HepG2 (cell line): ENCODE measurements around the gene TFF1. TPM values are rescaled to one million over a fixed set of nuclear protein-coding genes. Genes with fewer than 3 reads are reported as not detected.

Experiments used
- CSRNP1 ChIP-seq: sonication (generic); formaldehyde crosslinking; IDR thresholded peaks from 2 replicates; pipeline ENCODE4 v1.8.1; 2023; ENCODE audit warnings: mild to moderate bottlenecking, missing genetic modification reagents
- DBP ChIP-seq: sonication (generic); formaldehyde crosslinking; IDR thresholded peaks from 2 replicates; pipeline ENCODE4 v1.4.0; 2020; ENCODE audit warnings: missing genetic modification reagents; ENCODE audit errors: not compliant biosample characterization
- DPF2 ChIP-seq: sonication (generic); formaldehyde crosslinking; IDR thresholded peaks from 2 replicates; pipeline ENCODE4 v1.4.0; 2020; ENCODE audit warnings: mild to moderate bottlenecking, low read depth, missing genetic modification reagents, borderline replicate concordance
- HNF4G ChIP-seq, 2 experiments: sonication (generic) in 1 of 2; formaldehyde crosslinking in 1 of 2; IDR thresholded peaks; 2 replicates each; pipeline versions ENCODE4 v1.4.0 to v1.6.1; 2011 to 2020; ENCODE audit warnings: borderline replicate concordance in 2 of 2, low read depth in 2 of 2, mild to moderate bottlenecking in 2 of 2, low read length in 1 of 2, missing genetic modification reagents in 1 of 2, moderate library complexity in 1 of 2
- HOXD1 ChIP-seq: sonication (generic); formaldehyde crosslinking; IDR thresholded peaks from 2 replicates; pipeline ENCODE4 v1.5.0; 2020; ENCODE audit warnings: missing genetic modification reagents
- KLF9 ChIP-seq: IDR thresholded peaks from 2 replicates; pipeline ENCODE4 v1.6.1; 2016; ENCODE audit warnings: low read depth
- LCORL ChIP-seq, 2 experiments: fragments of 450-650 bp in 1 of 2; sonication (generic) in 1 of 2; formaldehyde crosslinking in 1 of 2; IDR thresholded peaks; 2 replicates each; pipeline versions ENCODE4 v1.5.0 to v1.6.1; 2017 to 2020; ENCODE audit warnings: antibody characterized with exemption in 1 of 2, missing genetic modification reagents in 1 of 2
- NFKB2 ChIP-seq: sonication (generic); formaldehyde crosslinking; IDR thresholded peaks from 2 replicates; pipeline ENCODE4 v1.4.0; 2020; ENCODE audit warnings: missing genetic modification reagents, borderline replicate concordance
- NFYB ChIP-seq: sonication (generic); formaldehyde crosslinking; IDR thresholded peaks from 2 replicates; pipeline ENCODE4 v1.4.0; 2020; ENCODE audit warnings: missing genetic modification reagents
- SRSF1 ChIP-seq: fragments of 200-400 bp; formaldehyde crosslinking; optimal IDR thresholded peaks from 2 replicates; pipeline ENCODE3; 2017; ENCODE audit warnings: mild to moderate bottlenecking, low read depth, low read length, moderate library complexity
- TBX2 ChIP-seq: sonication (generic); formaldehyde crosslinking; IDR thresholded peaks from 2 replicates; pipeline ENCODE4 v1.5.0; 2020; ENCODE audit warnings: missing genetic modification reagents, mild to moderate bottlenecking, borderline replicate concordance
- ZFP36 ChIP-seq: fragments of 150-350 bp; IDR thresholded peaks from 2 replicates; pipeline ENCODE4 v1.6.1; 2018; ENCODE audit warnings: borderline replicate concordance, low read length, low read depth; ENCODE audit not compliant: partially characterized antibody
- ZNF143 ChIP-seq: sonication (generic); formaldehyde crosslinking; IDR thresholded peaks from 2 replicates; pipeline ENCODE4 v1.4.0; 2020; ENCODE audit warnings: missing genetic modification reagents
- ZNF205 ChIP-seq: IDR thresholded peaks from 2 replicates; pipeline ENCODE4 v1.6.1; 2018; ENCODE audit warnings: missing biosample characterization, missing genetic modification reagents
- ZNF276 ChIP-seq: sonication (generic); formaldehyde crosslinking; IDR thresholded peaks from 2 replicates; pipeline ENCODE4 v1.4.0; 2020; ENCODE audit warnings: mild to moderate bottlenecking, low read depth, missing genetic modification reagents
- ZNF33B ChIP-seq: sonication (generic); formaldehyde crosslinking; IDR thresholded peaks from 2 replicates; pipeline ENCODE4 v1.5.1; 2020; ENCODE audit warnings: mild to moderate bottlenecking, missing genetic modification reagents
- ZNF768 ChIP-seq: sonication (generic); formaldehyde crosslinking; IDR thresholded peaks from 2 replicates; pipeline ENCODE4 v1.4.0; 2020; ENCODE audit warnings: missing genetic modification reagents
- ZNF770 ChIP-seq: sonication (generic); formaldehyde crosslinking; IDR thresholded peaks from 2 replicates; pipeline ENCODE4 v1.5.0; 2020; ENCODE audit warnings: mild to moderate bottlenecking, missing genetic modification reagents
- ZNF790 ChIP-seq: sonication (generic); formaldehyde crosslinking; IDR thresholded peaks from 2 replicates; pipeline ENCODE4 v1.8.0; 2022; ENCODE audit warnings: missing genetic modification reagents, mild to moderate bottlenecking, borderline replicate concordance
- ZNF883 ChIP-seq: sonication (generic); formaldehyde crosslinking; IDR thresholded peaks from 2 replicates; pipeline ENCODE4 v1.5.1; 2020; ENCODE audit warnings: mild to moderate bottlenecking, missing genetic modification reagents; ENCODE audit errors: not compliant biosample characterization
- ZSCAN12 ChIP-seq: sonication (generic); formaldehyde crosslinking; IDR thresholded peaks from 2 replicates; pipeline ENCODE4 v1.9.0; 2021; ENCODE audit warnings: mild to moderate bottlenecking, missing genetic modification reagents
- polyA plus RNA-seq, 8 experiments: library from polyadenylated mRNA; depleted of rRNA in 3 of 8; stranded (reverse) in 7 of 8; unstranded in 1 of 8; fragments of >200 nt; fragmentation: Illumina TruSeq in 4 of 8; extraction: Trizol in 4 of 8; gene quantifications; 2 replicates each; pipeline versions ENCODE4 v1.2.1 to v1.2.3, GENCODE V29; 2011 to 2016; ENCODE audit warnings: low read depth in 4 of 8, missing spikeins in 1 of 8, mixed read lengths in 1 of 8; ENCODE audit not compliant: insufficient read depth in 1 of 8
- total RNA-seq, 5 experiments: library from RNA; depleted of rRNA; stranded (reverse); fragments of >200 nt; fragmentation: Illumina TruSeq; extraction: Trizol; gene quantifications; 2 replicates each; pipeline ENCODE4 v1.2.3, GENCODE V29; 2016; ENCODE audit warnings: low read depth in 1 of 5

Gene TFF1
- total and polyA plus RNA-seq, 2 of the 13 experiments (the other 11 are each of a cell fraction or from before 2014, with no cell fraction given): 0.24 to 19.4 TPM

GRCh38 chr21:42386034-42386591 lies 19.8 kb upstream of the TFF1 start (continued):
- TF ChIP-seq NFYB (CRISPR knock-in tag): no peak
- TF ChIP-seq SRSF1: no peak
- no peak for TF ChIP-seq HOXD1 (CRISPR knock-in tag)
- no peak for TF ChIP-seq KLF9 (CRISPR knock-in tag)
- TF ChIP-seq HNF4G (IDR thresholded peaks at IDR 0.05; ENCODE audit: borderline replicate concordance, low read depth, low read length): peak; percentile 79
- peak; percentile 74; the same call in 1 of the 2 replicates for TF ChIP-seq HNF4G (CRISPR knock-in tag; IDR thresholded peaks at IDR 0.05; ENCODE audit: borderline replicate concordance, low read depth)
- no peak for TF ChIP-seq ZFP36
- no peak for TF ChIP-seq ZNF790 (CRISPR knock-in tag)
- TF ChIP-seq ZNF33B (CRISPR knock-in tag): no peak
- TF ChIP-seq ZNF768: no peak
- peak; percentile 93 for TF ChIP-seq DPF2 (CRISPR knock-in tag)
- peak; percentile 81; the same call in 1 of the 2 replicates for TF ChIP-seq TBX2 (CRISPR knock-in tag)
- TF ChIP-seq LCORL (IDR thresholded peaks at IDR 0.05): no peak
- peak; percentile 83 for TF ChIP-seq LCORL (CRISPR knock-in tag; IDR thresholded peaks at IDR 0.05)
- TF ChIP-seq ZNF770 (CRISPR knock-in tag): no peak; the same call in 1 of the 2 replicates
- TF ChIP-seq DBP (CRISPR knock-in tag): no peak
- no peak for TF ChIP-seq ZNF276
- TF ChIP-seq ZNF205 (CRISPR knock-in tag): no peak
- 0 out of 2 replicates have a peak, but pooled peaks have one; percentile 32 for TF ChIP-seq CSRNP1 (CRISPR knock-in tag)
- no peak for TF ChIP-seq ZNF883 (CRISPR knock-in tag)
- TF ChIP-seq ZSCAN12 (CRISPR knock-in tag): no peak
- TF ChIP-seq NFKB2 (CRISPR knock-in tag): no peak
- TF ChIP-seq ZNF143 (CRISPR knock-in tag): peak; percentile 40; the same call in 1 of the 2 replicates
